K562 (cell line): Measurements from ENCODE around the gene TEKT2. TPM values are rescaled to one million over a fixed set of nuclear protein-coding genes. Genes with fewer than 3 reads are reported as not detected.
A peak's percentile ranks its signal among the peaks of the same experiment; 100 is the strongest.

Experiments used
- ATAC-seq: fragments of 200-7000 bp; cut with Tn5 transposase; 3 replicates; pipeline ENCODE4 v1.9.1; 2020; ENCODE audit warnings: moderate library complexity
- BruUV-seq: library from RNA; stranded (reverse); fragments of 400-500 nt; replicated peaks from 2 replicates; lab custom pipeline; 2021; lab: Mats Ljungman, UMichigan
- CTCF ChIA-PET: fragments of 300-600 bp; formaldehyde crosslinking; extraction: SDS; loops from one replicate; lab custom pipeline; 2021; ENCODE audit warnings: low intra/inter-chr PET ratio; lab: Yijun Ruan, JAX
- POLR2A ChIA-PET: fragments of 300-600, 350-650 bp; sonication (Branson Sonifier 250); formaldehyde crosslinking; extraction: SDS; loops from one replicate; lab custom pipeline; 2021; ENCODE audit warnings: antibody characterized with exemption, inconsistent platforms; lab: Yijun Ruan, JAX
- DNase-seq, 4 experiments: peaks; one replicate each; pipeline versions ENCODE4 v3.0.0 to v3.0.0-alpha.2; 2011 to 2018; ENCODE audit warnings: low spot score in 3 of 4, mixed read lengths in 3 of 4; ENCODE audit errors: extremely low read depth in 1 of 4
- FAIRE-seq: peaks from 2 replicates; lab custom pipeline; 2011; peaks lifted over from hg19 to GRCh38; lab: Jason Lieb, UNC
- H2AFZ ChIP-seq: 2 replicates; pipeline ENCODE4 v1.6.0; 2011; ENCODE audit warnings: low read depth, low read length, control low read depth, inconsistent platforms
- H3K27ac ChIP-seq: fragments of 200-600 bp; 3 replicates; pipeline ENCODE4 v1.8.0; 2011; ENCODE audit warnings: low read depth, mild to moderate bottlenecking, control low read depth, inconsistent platforms, low read length, moderate library complexity, mixed read lengths; ENCODE audit errors: extremely low read depth
- H3K27me3 ChIP-seq, 2 experiments: fragments of 300-600 bp in 1 of 2; 2 replicates in 1 of 2; 3 replicates in 1 of 2; pipeline versions ENCODE4 v1.6.0 to v1.8.0; 2011; ENCODE audit warnings: inconsistent platforms in 2 of 2, low read length in 2 of 2, mild to moderate bottlenecking in 1 of 2, mixed read lengths in 1 of 2, moderate library complexity in 1 of 2; ENCODE audit not compliant: control insufficient read depth in 2 of 2, insufficient read depth in 2 of 2
- H3K36me3 ChIP-seq: fragments of 300-600 bp; 3 replicates; pipeline ENCODE4 v1.8.0; 2011; ENCODE audit warnings: mild to moderate bottlenecking, low read length, inconsistent platforms; ENCODE audit not compliant: control insufficient read depth, insufficient read depth
- H3K4me1 ChIP-seq, 2 experiments: fragments of 200-600 bp in 1 of 2; replicated peaks in 1 of 2; 2 replicates in 1 of 2; 3 replicates in 1 of 2; pipeline versions ENCODE4 v1.5.1 to v1.8.0; 2011; ENCODE audit warnings: inconsistent platforms in 2 of 2, low read length in 2 of 2, mild to moderate bottlenecking in 1 of 2, mixed read lengths in 1 of 2, moderate library complexity in 1 of 2; ENCODE audit not compliant: control insufficient read depth in 2 of 2, insufficient read depth in 2 of 2
- H3K4me2 ChIP-seq: 2 replicates; pipeline ENCODE4 v1.6.1; 2011; ENCODE audit warnings: low read length, control low read depth, inconsistent platforms, mixed read lengths; ENCODE audit not compliant: insufficient read depth
- H3K4me3 ChIP-seq: fragments of 200-600 bp; sonication (generic), shearing (Covaris generic); 2 replicates; pipeline ENCODE4 v1.5.1; 2016; ENCODE audit warnings: control low read depth, inconsistent platforms
- H3K79me2 ChIP-seq: fragments of 200-600 bp; 3 replicates; pipeline ENCODE4 v1.8.0; 2011; ENCODE audit warnings: low read length, inconsistent platforms; ENCODE audit not compliant: control insufficient read depth, insufficient read depth
- H3K9ac ChIP-seq, 2 experiments: 2 replicates each; pipeline versions ENCODE4 v1.6.0 to v1.6.1; 2011; ENCODE audit warnings: low read depth in 2 of 2, low read length in 2 of 2, control low read depth in 1 of 2, inconsistent platforms in 1 of 2, mild to moderate bottlenecking in 1 of 2, mixed read lengths in 1 of 2; ENCODE audit not compliant: insufficient read depth in 1 of 2
- H3K9me1 ChIP-seq: one replicate; pipeline ENCODE4 v1.6.0; 2011; ENCODE audit warnings: inconsistent platforms, mild to moderate bottlenecking, low read length, moderate library complexity; ENCODE audit not compliant: control insufficient read depth, insufficient read depth
- H3K9me3 ChIP-seq: replicated peaks from 2 replicates; pipeline ENCODE4 v1.5.1; 2011; ENCODE audit warnings: low read depth, low read length, inconsistent platforms; ENCODE audit not compliant: control insufficient read depth, insufficient read depth
- H4K20me1 ChIP-seq: replicated peaks from 2 replicates; pipeline ENCODE4 v1.6.1; 2011; ENCODE audit warnings: low read length, inconsistent platforms, mixed read lengths; ENCODE audit not compliant: control insufficient read depth, insufficient read depth
- MAFG ChIP-seq: fragments of 450-650 bp; conservative IDR thresholded peaks from 2 replicates; pipeline ENCODE4 v1.6.1; 2016; ENCODE audit warnings: missing genetic modification characterization, missing compliant biosample characterization
- MTA2 ChIP-seq: fragments of 450-650 bp; IDR thresholded peaks from 2 replicates; pipeline ENCODE4 v1.6.1; 2016; ENCODE audit warnings: low read depth
- ZNF280B ChIP-seq: fragments of 250-450 bp; sonication (Bioruptor Pico); IDR thresholded peaks from 2 replicates; pipeline ENCODE4 v1.5.1; 2021; ENCODE audit warnings: mild to moderate bottlenecking
- WGBS: fragments of 100-300 bp; shearing (Covaris generic); methylation state at CpG from one replicate; pipeline ENCODE4 v1.1.6; 2016; ENCODE audit warnings: low coverage, mixed read lengths; ENCODE audit not compliant: insufficient coverage; ENCODE audit errors: missing lambda C conversion rate; 5-methylcytosine and 5-hydroxymethylcytosine counted together
- in situ Hi-C: fragments of 300-500 bp; cut with MboI; formaldehyde crosslinking; loops from 4 replicates; pipeline ENCODE4 v1.15.0; 2018; ENCODE audit warnings: inconsistent platforms, mixed read lengths
- intact Hi-C: fragments of 100-400 bp; cut with micrococcal nuclease; formaldehyde crosslinking; loops from 2 replicates; pipeline ENCODE4 v1.14.2; 2022
- polyA plus RNA-seq, 8 experiments: library from polyadenylated mRNA; depleted of rRNA in 4 of 8; stranded (reverse) in 5 of 8; unstranded in 3 of 8; fragments of >200 nt; fragmentation: Nextera tagmentation in 2 of 8; fragmentation: Illumina TruSeq in 1 of 8; extraction: Ambion mirVana in 2 of 8; extraction: Trizol in 1 of 8; gene quantifications; 2 replicates each; pipeline versions ENCODE4 v1.2.1 to v1.2.3, GENCODE V29; 2011 to 2014; ENCODE audit warnings: inconsistent platforms in 1 of 8, missing spikeins in 1 of 8
- total RNA-seq, 7 experiments: library from RNA; depleted of rRNA in 6 of 7; stranded (reverse); fragments of >200 nt in 6 of 7; fragmentation: Illumina TruSeq in 2 of 7; extraction: Trizol in 2 of 7; gene quantifications; 2 replicates each; pipeline versions ENCODE4 v1.2.1 to v1.2.3, GENCODE V29; 2011 to 2021; ENCODE audit warnings: low replicate concordance in 1 of 7
- TF ChIP-seq, protein P1 (sequence below): fragments of 450-650 bp; IDR thresholded peaks from 2 replicates; pipeline ENCODE4 v1.6.1; 2016

Gene TEKT2
- total and polyA plus RNA-seq, 9 of the 15 experiments (the other 6 are each of a cell fraction or from before 2014, with no cell fraction given), result 0.06 to 0.94 (median 0.30) TPM; not detected in 1

GRCh38 chr1:36080236-36080635 lies 3.7 kb upstream of the TEKT2 start:
- ChIA-PET POLR2A (no interaction called here), CTCF (no interaction called here)

DNA sequence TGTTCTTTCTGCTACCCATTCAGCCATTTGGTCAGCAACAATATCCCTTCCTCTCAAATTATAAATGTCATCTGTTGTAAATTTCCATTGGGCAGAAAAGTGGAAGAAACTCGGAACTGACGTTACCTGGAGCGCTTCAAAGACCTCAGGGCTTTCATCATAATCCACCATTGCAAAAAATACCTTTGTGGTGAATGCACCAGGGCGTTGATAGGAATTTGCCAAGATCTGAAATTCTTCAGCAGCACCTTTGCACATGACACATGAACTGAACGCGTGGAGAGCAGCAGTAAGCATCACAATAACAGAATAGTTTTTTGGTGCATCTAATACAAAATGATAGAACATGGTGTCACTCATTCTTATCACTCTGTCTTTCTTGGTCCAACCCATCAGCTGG lies 3.1 kb upstream of the TEKT2 start:
- intact Hi-C loops, result no loop called here
- 34% methylated on average over 6 of the region's 6 CpGs for WGBS
- BruUV-seq, result no TSS peak
- Histone ChIP-seq H4K20me1 (no peaks in the 10 kb centered on the region), H3K27ac (no peak overlapping the region), H3K9me3 (no peaks in the 10 kb centered on the region), H3K36me3 (no peaks in the 10 kb centered on the region), H3K4me1 (peaks cover 0 to 12% of the 10 kb centered on the region in 2 experiments; a peak in 4 of 5 replicates), H3K4me2 (no peak overlapping the region), H3K4me3 (no peak overlapping the region), H3K9ac (no peak overlapping the region), H2AFZ (peak overlapping the region; percentile 22), H3K79me2 (no peaks in the 10 kb centered on the region), H3K9me1 (no peaks in the 10 kb centered on the region), H3K27me3 (no peaks in the 10 kb centered on the region)
- POLR2A ChIA-PET, result no interaction called here
- CTCF ChIA-PET, result no interaction called here
- FAIRE-seq, result peak; percentile 63
- DNase-seq, result no peak
- in situ Hi-C loops, result no loop called here
- no peak for ATAC-seq
- TF ChIP-seq, protein P1, sequence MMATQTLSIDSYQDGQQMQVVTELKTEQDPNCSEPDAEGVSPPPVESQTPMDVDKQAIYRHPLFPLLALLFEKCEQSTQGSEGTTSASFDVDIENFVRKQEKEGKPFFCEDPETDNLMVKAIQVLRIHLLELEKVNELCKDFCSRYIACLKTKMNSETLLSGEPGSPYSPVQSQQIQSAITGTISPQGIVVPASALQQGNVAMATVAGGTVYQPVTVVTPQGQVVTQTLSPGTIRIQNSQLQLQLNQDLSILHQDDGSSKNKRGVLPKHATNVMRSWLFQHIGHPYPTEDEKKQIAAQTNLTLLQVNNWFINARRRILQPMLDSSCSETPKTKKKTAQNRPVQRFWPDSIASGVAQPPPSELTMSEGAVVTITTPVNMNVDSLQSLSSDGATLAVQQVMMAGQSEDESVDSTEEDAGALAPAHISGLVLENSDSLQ, result peak; percentile 62
- no peak for TF ChIP-seq MTA2

More at GRCh38 chr1:36080236-36080635, 3.7 kb upstream of the TEKT2 start:
- WGBS, result 29% methylated on average over 3 of the region's 3 CpGs
- H3K4me1 ChIP-seq, result peaks cover 0 to 12% of the 10 kb centered on the region in 2 experiments; a peak in 4 of 5 replicates
- no peak overlapping the region for H3K4me3 ChIP-seq
- TF ChIP-seq ZNF280B, result no peak
- TF ChIP-seq MAFG, result 0 out of 2 replicates have a peak, but pooled peaks have one; percentile 21
- H3K9ac ChIP-seq, result no peak overlapping the region
- H4K20me1 ChIP-seq, result no peaks in the 10 kb centered on the region
- no peak overlapping the region for H3K4me2 ChIP-seq
- H2AFZ ChIP-seq, result peak overlapping the region; percentile 22
- intact Hi-C loops, result no loop called here
- ATAC-seq (no peak), DNase-seq (no peak), FAIRE-seq (no peak)
- no peaks in the 10 kb centered on the region for H3K79me2 ChIP-seq
- no peaks in the 10 kb centered on the region for H3K36me3 ChIP-seq
- H3K9me1 ChIP-seq, result no peaks in the 10 kb centered on the region
- in situ Hi-C loops, result no loop called here
- no peaks in the 10 kb centered on the region for H3K9me3 ChIP-seq
- BruUV-seq, result no TSS peak
- no peaks in the 10 kb centered on the region for H3K27me3 ChIP-seq
- no peak overlapping the region for H3K27ac ChIP-seq
